Peyer's patch (tissue), 4 donors: Measurements from ENCODE around the gene ROBO2.

Experiments used
- CTCF ChIP-seq, 6 experiments: fragments of 450-650 bp in 4 of 6; fragments of 200-600 bp in 2 of 6; sonication (generic) in 1 of 6; IDR thresholded peaks; one replicate each; pipeline ENCODE4 v1.5.1; 2017 to 2019; ENCODE audit warnings: antibody characterized with exemption in 6 of 6, mild to moderate bottlenecking in 3 of 6, moderate library complexity in 1 of 6
- POLR2A ChIP-seq, 2 donors: fragments of 450-650 bp; IDR thresholded peaks; one replicate each; pipeline ENCODE4 v1.5.1; 2017; ENCODE audit warnings: antibody characterized with exemption in 2 of 2, mild to moderate bottlenecking in 2 of 2, moderate library complexity in 2 of 2

DNA sequence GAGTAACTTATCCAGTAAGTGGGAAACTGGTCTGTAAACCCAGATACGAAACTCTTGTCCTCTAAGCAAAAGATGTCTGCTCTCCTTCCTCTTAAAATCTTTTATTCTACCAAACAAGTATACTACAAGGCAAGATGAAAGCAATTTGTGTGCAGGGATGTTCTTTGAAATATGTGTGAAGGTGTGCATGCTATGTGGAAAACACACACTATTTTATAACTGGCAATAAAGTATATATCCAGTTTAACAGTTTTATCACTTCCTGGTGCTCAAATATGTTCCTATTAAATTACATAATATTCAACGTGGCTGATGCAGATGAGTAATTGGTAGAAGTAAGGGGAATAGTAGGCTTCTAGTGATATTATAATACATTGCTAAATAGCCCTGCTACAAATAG lies 566.5 kb downstream of the ROBO2 start:
- no peak for TF ChIP-seq CTCF (IDR thresholded peaks at IDR 0.05)
- TF ChIP-seq POLR2A (IDR thresholded peaks at IDR 0.05): no peak
